HepG2 (cell line): ENCODE results near the gene CEBPG. TPM values are rescaled to one million over a fixed set of nuclear protein-coding genes. Genes with fewer than 3 reads are reported as not detected.
A peak's percentile ranks its signal among the peaks of the same experiment; 100 is the strongest.

ENCODE experiments used
- ARHGAP35 ChIP-seq: sonication (generic); formaldehyde crosslinking; IDR thresholded peaks from 2 replicates; pipeline ENCODE4 v1.9.0; 2022; ENCODE audit warnings: mild to moderate bottlenecking, inconsistent platforms, moderate library complexity, missing genetic modification reagents, borderline replicate concordance
- BCL6 ChIP-seq: IDR thresholded peaks from 2 replicates; pipeline ENCODE4 v1.6.1; 2016; ENCODE audit warnings: missing genetic modification reagents, missing compliant biosample characterization
- CEBPB ChIP-seq: IDR thresholded peaks from 2 replicates; pipeline ENCODE4 v1.6.1; 2011; ENCODE audit warnings: low read depth, low read length, improper control_type of control experiment, borderline replicate concordance
- EEA1 ChIP-seq: sonication (generic); formaldehyde crosslinking; IDR thresholded peaks from 2 replicates; pipeline ENCODE4 v1.5.1; 2020; ENCODE audit warnings: mild to moderate bottlenecking, missing genetic modification reagents, borderline replicate concordance
- ETV5 ChIP-seq: IDR thresholded peaks from 2 replicates; pipeline ENCODE4 v1.6.1; 2018; ENCODE audit warnings: missing biosample characterization, missing genetic modification reagents, inconsistent platforms, borderline replicate concordance
- HNRNPLL ChIP-seq: fragments of 200-400 bp; formaldehyde crosslinking; IDR thresholded peaks from 2 replicates; pipeline ENCODE4 v1.6.1; 2017; ENCODE audit warnings: mild to moderate bottlenecking, low read depth, low read length; ENCODE audit not compliant: poor library complexity, severe bottlenecking
- IKZF5 ChIP-seq: IDR thresholded peaks from 2 replicates; pipeline ENCODE4 v1.6.1; 2018; ENCODE audit warnings: missing genetic modification reagents, mild to moderate bottlenecking, missing compliant biosample characterization
- IRX3 ChIP-seq: sonication (generic); formaldehyde crosslinking; IDR thresholded peaks from 2 replicates; pipeline ENCODE4 v1.8.1; 2023; ENCODE audit warnings: mild to moderate bottlenecking, low read depth, missing genetic modification reagents, borderline replicate concordance
- KDM6A ChIP-seq: IDR thresholded peaks from 2 replicates; pipeline ENCODE4 v1.6.1; 2016; ENCODE audit warnings: low read depth
- MED8 ChIP-seq: sonication (generic); formaldehyde crosslinking; IDR thresholded peaks from 2 replicates; pipeline ENCODE4 v1.8.1; 2023; ENCODE audit warnings: mild to moderate bottlenecking, missing genetic modification reagents; ENCODE audit not compliant: insufficient replicate concordance
- MYC ChIP-seq: sonication (generic); formaldehyde crosslinking; IDR thresholded peaks from 2 replicates; pipeline ENCODE4 v1.9.0; 2021; ENCODE audit warnings: missing genetic modification reagents, borderline replicate concordance
- POGK ChIP-seq: sonication (generic); formaldehyde crosslinking; conservative IDR thresholded peaks from 2 replicates; pipeline ENCODE4 v1.8.0; 2022; ENCODE audit warnings: mild to moderate bottlenecking, moderate library complexity, missing genetic modification reagents
- POLR2AphosphoS5 ChIP-seq: IDR thresholded peaks from 2 replicates; pipeline ENCODE4 v1.6.1; 2012; ENCODE audit warnings: low read depth, low read length
- RXRB ChIP-seq: IDR thresholded peaks from 2 replicates; pipeline ENCODE4 v1.6.1; 2016; ENCODE audit warnings: borderline replicate concordance, missing genetic modification reagents, missing compliant biosample characterization
- SOX5 ChIP-seq: IDR thresholded peaks from 2 replicates; pipeline ENCODE4 v1.6.1; 2016; ENCODE audit warnings: borderline replicate concordance
- TAF1 ChIP-seq: sonication (generic); formaldehyde crosslinking; IDR thresholded peaks from 2 replicates; pipeline ENCODE4 v1.4.0; 2020; ENCODE audit warnings: missing genetic modification reagents
- ZBTB38 ChIP-seq: sonication (generic); formaldehyde crosslinking; IDR thresholded peaks from 2 replicates; pipeline ENCODE4 v1.5.1; 2020; ENCODE audit warnings: mild to moderate bottlenecking, missing genetic modification reagents
- ZBTB42 ChIP-seq: sonication (generic); formaldehyde crosslinking; IDR thresholded peaks from 2 replicates; pipeline ENCODE4 v1.5.0; 2020; ENCODE audit warnings: mild to moderate bottlenecking, missing genetic modification reagents
- ZC3H13 ChIP-seq: sonication (generic); formaldehyde crosslinking; IDR thresholded peaks from 2 replicates; pipeline ENCODE4 v1.8.1; 2023; ENCODE audit warnings: mild to moderate bottlenecking, missing genetic modification reagents, moderate library complexity
- ZMAT3 ChIP-seq: sonication (generic); formaldehyde crosslinking; conservative IDR thresholded peaks from 2 replicates; pipeline ENCODE4 v1.7.0; 2021; ENCODE audit warnings: missing genetic modification reagents
- ZNF605 ChIP-seq: sonication (generic); formaldehyde crosslinking; IDR thresholded peaks from 2 replicates; pipeline ENCODE4 v1.8.0; 2022; ENCODE audit warnings: mild to moderate bottlenecking, missing genetic modification reagents
- ZNF615 ChIP-seq: sonication (generic); formaldehyde crosslinking; IDR thresholded peaks from 2 replicates; pipeline ENCODE4 v1.5.0; 2020; ENCODE audit warnings: mild to moderate bottlenecking, missing genetic modification reagents, borderline replicate concordance
- ZNF777 ChIP-seq: sonication (generic); formaldehyde crosslinking; IDR thresholded peaks from 2 replicates; pipeline ENCODE4 v1.4.0; 2020; ENCODE audit warnings: missing genetic modification reagents
- ZNF781 ChIP-seq: sonication (generic); formaldehyde crosslinking; IDR thresholded peaks from 2 replicates; pipeline ENCODE4 v1.5.1; 2020; ENCODE audit warnings: borderline replicate concordance, mild to moderate bottlenecking, missing genetic modification reagents; ENCODE audit errors: not compliant biosample characterization
- ZNF891 ChIP-seq: sonication (generic); formaldehyde crosslinking; IDR thresholded peaks from 2 replicates; pipeline ENCODE4 v1.5.0; 2020; ENCODE audit warnings: mild to moderate bottlenecking, missing genetic modification reagents
- polyA plus RNA-seq, 8 experiments: library from polyadenylated mRNA; depleted of rRNA in 3 of 8; stranded (reverse) in 7 of 8; unstranded in 1 of 8; fragments of >200 nt; fragmentation: Illumina TruSeq in 4 of 8; extraction: Trizol in 4 of 8; gene quantifications; 2 replicates each; pipeline versions ENCODE4 v1.2.1 to v1.2.3, GENCODE V29; 2011 to 2016; ENCODE audit warnings: low read depth in 4 of 8, missing spikeins in 1 of 8, mixed read lengths in 1 of 8; ENCODE audit not compliant: insufficient read depth in 1 of 8
- total RNA-seq, 5 experiments: library from RNA; depleted of rRNA; stranded (reverse); fragments of >200 nt; fragmentation: Illumina TruSeq; extraction: Trizol; gene quantifications; 2 replicates each; pipeline ENCODE4 v1.2.3, GENCODE V29; 2016; ENCODE audit warnings: low read depth in 1 of 5
- TF ChIP-seq, protein P1 (sequence below): sonication (generic); formaldehyde crosslinking; conservative IDR thresholded peaks from 2 replicates; pipeline ENCODE4 v1.8.1; 2023; ENCODE audit warnings: missing genetic modification reagents

Gene CEBPG
- total and polyA plus RNA-seq, 2 of the 13 experiments (the other 11 are each of a cell fraction or from before 2014, with no cell fraction given) = 25.7 to 34.3 TPM

DNA sequence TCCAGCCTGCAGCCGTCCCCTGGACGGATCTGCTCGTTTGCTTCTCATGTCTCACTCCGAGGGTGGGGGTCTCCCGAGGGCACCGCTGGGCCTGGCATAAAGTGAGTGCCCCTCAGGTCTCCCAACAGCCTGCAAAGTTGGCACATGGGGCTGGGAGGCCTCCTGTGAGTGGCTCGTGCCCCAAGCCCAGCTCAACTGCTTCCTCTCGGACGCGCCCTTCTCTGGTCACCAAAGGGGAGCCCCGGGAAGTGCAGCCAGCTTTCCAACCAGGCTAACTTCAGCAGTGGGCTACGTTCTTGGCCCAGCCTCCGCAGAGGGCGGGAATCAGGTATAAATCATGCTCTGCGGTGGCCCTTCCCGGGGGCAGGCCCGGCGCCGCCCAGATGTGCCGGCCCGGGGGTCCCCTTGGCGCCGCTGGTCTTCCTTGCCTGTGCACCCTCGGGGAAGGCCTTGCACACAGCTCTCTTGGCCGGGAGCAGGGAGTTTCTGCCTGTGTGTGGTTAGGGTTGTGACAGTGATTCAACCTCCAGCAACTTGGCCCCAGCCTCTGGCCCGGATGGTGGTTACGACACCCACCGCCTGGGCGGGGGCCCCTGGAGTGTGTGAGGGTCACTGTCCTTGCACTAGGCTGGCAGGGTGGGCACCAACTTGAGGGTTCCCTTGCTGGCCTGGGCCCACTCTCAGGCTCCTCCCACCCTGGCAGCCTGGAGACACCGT lies 20.7 kb downstream of the CEBPG start (continued):
- TF ChIP-seq ZC3H13 (0 out of 2 replicates have a peak, but pooled peaks have one; percentile 16), TAF1 (peak; percentile 41; the same call in 1 of the 2 replicates), ZNF615 (CRISPR knock-in tag) (no peak), ZNF605 (CRISPR knock-in tag) (peak; percentile 64; the same call in 1 of the 2 replicates), ZNF781 (CRISPR knock-in tag) (no peak), SOX5 (0 out of 2 replicates have a peak, but pooled peaks have one; percentile 23), ZBTB38 (peak; percentile 21; the same call in 1 of the 2 replicates), RXRB (CRISPR knock-in tag) (peak; percentile 38; the same call in 1 of the 2 replicates), IRX3 (no peak), ZNF777 (CRISPR knock-in tag) (peak; percentile 27; the same call in 1 of the 2 replicates), KDM6A (no peak), HNRNPLL (peak; percentile 94), BCL6 (peak; percentile 77; the same call in 1 of the 2 replicates), POGK (CRISPR knock-in tag) (0 out of 2 replicates have a peak, but pooled peaks have one; percentile 41), ARHGAP35 (CRISPR knock-in tag) (no peak), MED8 (CRISPR knock-in tag) (peak; percentile 62), ETV5 (peak; percentile 62; the same call in 1 of the 2 replicates), EEA1 (CRISPR knock-in tag) (no peak), ZBTB42 (CRISPR knock-in tag) (0 out of 2 replicates have a peak, but pooled peaks have one; percentile 57), MYC (CRISPR knock-in tag) (0 out of 2 replicates have a peak, but pooled peaks have one; percentile 43), ZMAT3 (CRISPR knock-in tag) (0 out of 2 replicates have a peak, but pooled peaks have one; percentile 1), IKZF5 (CRISPR knock-in tag) (0 out of 2 replicates have a peak, but pooled peaks have one; percentile 30), ZNF891 (0 out of 2 replicates have a peak, but pooled peaks have one; percentile 8), CEBPB (peak; percentile 63; the same call in 1 of the 2 replicates), POLR2AphosphoS5 (peak; percentile 48)
- TF ChIP-seq, protein P1, sequence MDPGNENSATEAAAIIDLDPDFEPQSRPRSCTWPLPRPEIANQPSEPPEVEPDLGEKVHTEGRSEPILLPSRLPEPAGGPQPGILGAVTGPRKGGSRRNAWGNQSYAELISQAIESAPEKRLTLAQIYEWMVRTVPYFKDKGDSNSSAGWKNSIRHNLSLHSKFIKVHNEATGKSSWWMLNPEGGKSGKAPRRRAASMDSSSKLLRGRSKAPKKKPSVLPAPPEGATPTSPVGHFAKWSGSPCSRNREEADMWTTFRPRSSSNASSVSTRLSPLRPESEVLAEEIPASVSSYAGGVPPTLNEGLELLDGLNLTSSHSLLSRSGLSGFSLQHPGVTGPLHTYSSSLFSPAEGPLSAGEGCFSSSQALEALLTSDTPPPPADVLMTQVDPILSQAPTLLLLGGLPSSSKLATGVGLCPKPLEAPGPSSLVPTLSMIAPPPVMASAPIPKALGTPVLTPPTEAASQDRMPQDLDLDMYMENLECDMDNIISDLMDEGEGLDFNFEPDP = no peak
